Lower lobe of right lung (tissue), 2 donors: ENCODE measurements around the gene NDUFA7. TPM values are rescaled to one million over a fixed set of nuclear protein-coding genes. Genes with fewer than 3 reads are reported as not detected.

Experiments
- ATAC-seq, 2 donors: fragments of 200-7000 bp; cut with Tn5 transposase; one replicate each; pipeline ENCODE4 v1.9.1; 2020 to 2022; ENCODE audit warnings: mild to moderate bottlenecking in 2 of 2, moderate library complexity in 2 of 2
- DNase-seq: peaks from one replicate; pipeline ENCODE4 v3.0.0-alpha.2; 2020
- H3K27ac ChIP-seq: fragments of 200-600 bp; one replicate; pipeline ENCODE4 v1.8.0; 2022
- H3K27me3 ChIP-seq: fragments of 200-600 bp; one replicate; pipeline ENCODE4 v1.8.0; 2022; ENCODE audit warnings: low read depth
- H3K36me3 ChIP-seq: fragments of 200-600 bp; one replicate; pipeline ENCODE4 v1.8.0; 2022; ENCODE audit warnings: mild to moderate bottlenecking
- H3K4me1 ChIP-seq: fragments of 200-600 bp; one replicate; pipeline ENCODE4 v1.8.0; 2022
- H3K4me3 ChIP-seq: fragments of 200-600 bp; one replicate; pipeline ENCODE4 v1.8.0; 2022; ENCODE audit warnings: mild to moderate bottlenecking
- H3K9me3 ChIP-seq: fragments of 200-600 bp; one replicate; pipeline ENCODE4 v1.8.0; 2022
- intact Hi-C: fragments of 100-400 bp; cut with DNase I; formaldehyde crosslinking; loops from one replicate; pipeline ENCODE4 v1.11.0; 2022
- total RNA-seq: library from RNA; stranded (reverse); fragmentation: NEBNext Ultra II Directional; extraction: Animal tissue kit (Norgen Biotek cat#: 25700); gene quantifications from one replicate; pipeline ENCODE4 v1.2.1, GENCODE V29; 2021
- TF ChIP-seq, protein P1 (sequence below): fragments of 200-600 bp; IDR thresholded peaks from one replicate; pipeline ENCODE4 v1.8.0; 2022; ENCODE audit warnings: antibody characterized with exemption, mild to moderate bottlenecking
- donor health status: DM: no; HTN: yes; CAD: no; lungs with severe emphysema.

Gene NDUFA7
- total RNA-seq, 1 donor from 2014 or later, result 41.9 TPM

DNA sequence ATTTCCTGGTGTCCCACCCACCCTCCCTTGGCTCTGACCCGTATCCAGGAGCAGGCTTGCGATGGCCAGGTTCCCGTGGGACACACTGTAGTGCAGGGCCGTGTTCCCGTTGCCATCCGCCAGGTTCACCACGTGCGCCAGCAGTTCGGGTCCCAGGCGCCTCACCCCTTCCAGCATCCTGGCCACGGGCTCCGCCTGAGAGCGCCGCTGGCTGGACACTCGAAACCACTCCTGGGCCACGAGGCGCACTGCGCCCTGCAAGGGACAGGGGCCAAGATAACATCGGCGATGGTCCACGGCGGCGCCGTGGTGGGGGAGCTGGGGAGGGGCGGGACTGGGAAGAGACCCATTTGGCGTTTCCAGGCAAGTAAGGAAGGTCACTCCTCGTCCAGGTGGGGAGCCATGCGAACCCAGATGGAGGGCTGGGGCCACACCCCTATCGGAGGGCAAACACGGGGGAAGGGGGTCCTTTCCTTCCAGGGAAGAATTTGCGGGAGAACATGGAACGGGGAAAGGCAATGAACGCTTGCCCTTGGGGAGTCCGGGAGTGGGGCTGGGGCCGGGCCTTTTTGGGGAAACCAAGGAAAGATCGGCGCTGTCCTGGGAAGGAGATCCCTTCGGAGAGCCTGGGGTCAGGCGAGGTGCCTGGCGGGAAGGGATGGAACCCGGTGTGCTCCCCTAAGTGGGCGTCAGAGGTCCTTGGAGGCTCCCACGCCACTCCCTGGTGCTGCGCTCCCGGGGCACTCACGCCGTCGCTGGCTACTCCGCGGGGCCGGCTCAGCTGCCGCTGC lies 12.0 kb upstream of the NDUFA7 start:
- Histone ChIP-seq H3K4me3 (no peak overlapping the region), H3K36me3 (peaks cover 32% of the 10 kb centered on the region), H3K9me3 (no peaks in the 10 kb centered on the region), H3K27me3 (peaks cover 30% of the 10 kb centered on the region), H3K27ac (no peak overlapping the region), H3K4me1 (peaks cover 21% of the 10 kb centered on the region)
- DNase-seq, result no peak
- no peak for ATAC-seq
- intact Hi-C loops, result no loop called here
- TF ChIP-seq, protein P1, sequence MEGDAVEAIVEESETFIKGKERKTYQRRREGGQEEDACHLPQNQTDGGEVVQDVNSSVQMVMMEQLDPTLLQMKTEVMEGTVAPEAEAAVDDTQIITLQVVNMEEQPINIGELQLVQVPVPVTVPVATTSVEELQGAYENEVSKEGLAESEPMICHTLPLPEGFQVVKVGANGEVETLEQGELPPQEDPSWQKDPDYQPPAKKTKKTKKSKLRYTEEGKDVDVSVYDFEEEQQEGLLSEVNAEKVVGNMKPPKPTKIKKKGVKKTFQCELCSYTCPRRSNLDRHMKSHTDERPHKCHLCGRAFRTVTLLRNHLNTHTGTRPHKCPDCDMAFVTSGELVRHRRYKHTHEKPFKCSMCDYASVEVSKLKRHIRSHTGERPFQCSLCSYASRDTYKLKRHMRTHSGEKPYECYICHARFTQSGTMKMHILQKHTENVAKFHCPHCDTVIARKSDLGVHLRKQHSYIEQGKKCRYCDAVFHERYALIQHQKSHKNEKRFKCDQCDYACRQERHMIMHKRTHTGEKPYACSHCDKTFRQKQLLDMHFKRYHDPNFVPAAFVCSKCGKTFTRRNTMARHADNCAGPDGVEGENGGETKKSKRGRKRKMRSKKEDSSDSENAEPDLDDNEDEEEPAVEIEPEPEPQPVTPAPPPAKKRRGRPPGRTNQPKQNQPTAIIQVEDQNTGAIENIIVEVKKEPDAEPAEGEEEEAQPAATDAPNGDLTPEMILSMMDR, result no peak

DNA sequence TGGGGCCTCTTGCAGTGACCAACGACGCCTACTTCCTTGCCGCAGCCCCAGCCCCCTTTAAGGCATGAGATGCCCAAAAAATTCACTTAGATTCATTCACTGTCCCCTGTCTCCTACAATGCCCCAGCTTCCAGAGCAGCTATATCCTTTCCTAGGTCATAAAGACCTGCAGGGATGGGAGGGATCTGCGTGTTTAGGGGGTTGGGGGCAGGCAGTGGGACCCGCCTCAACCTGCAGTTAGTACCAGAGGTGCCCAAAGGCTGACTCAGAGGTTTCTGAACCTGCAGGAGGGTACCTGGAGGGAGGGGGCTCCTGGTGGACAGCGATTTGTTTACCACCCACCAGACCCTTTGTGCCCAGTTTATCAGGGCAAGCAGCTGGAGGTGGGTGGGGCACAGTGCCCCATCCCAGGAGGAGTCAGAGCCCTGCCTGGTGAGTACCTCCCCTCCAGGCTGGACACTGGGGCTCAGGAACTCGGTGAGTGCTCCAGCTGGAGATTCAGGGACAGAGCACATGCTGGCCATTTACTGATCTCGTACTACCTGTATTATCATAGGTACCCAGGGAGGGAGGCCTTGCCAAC lies 10.2 kb upstream of the NDUFA7 start:
- TF ChIP-seq, protein P1, result no peak
- peaks cover 37% of the 10 kb centered on the region for H3K36me3 ChIP-seq
- ATAC-seq, result no peak
- H3K27me3 ChIP-seq, result peaks cover 30% of the 10 kb centered on the region
- no peak for DNase-seq
- no peak overlapping the region for H3K4me3 ChIP-seq
- H3K9me3 ChIP-seq, result no peaks in the 10 kb centered on the region
- intact Hi-C loops, result no loop called here
- H3K4me1 ChIP-seq, result peaks cover 21% of the 10 kb centered on the region
- H3K27ac ChIP-seq, result no peak overlapping the region

DNA sequence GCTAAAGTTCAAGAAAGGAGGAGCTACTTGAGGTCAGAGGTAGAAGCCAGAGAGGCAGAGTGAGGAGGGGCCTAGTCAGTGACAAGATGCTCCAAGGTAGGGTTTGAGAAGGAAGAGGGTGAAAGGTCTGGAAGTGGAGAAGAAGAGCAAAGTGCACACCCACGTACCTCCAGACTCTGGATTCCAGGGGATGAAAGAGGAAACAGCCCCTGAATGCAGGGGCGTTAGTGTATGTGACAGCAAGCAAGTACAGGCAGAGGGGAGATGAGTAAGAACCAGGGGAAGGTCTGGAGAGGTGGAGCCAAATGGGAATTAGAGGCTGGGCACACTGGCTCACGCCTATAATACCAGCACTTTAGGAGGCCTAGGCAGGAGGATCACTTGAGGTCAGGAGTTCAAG lies 8.8 kb upstream of the NDUFA7 start:
- Histone ChIP-seq H3K27me3 (peaks cover 23% of the 10 kb centered on the region), H3K36me3 (peaks cover 38% of the 10 kb centered on the region), H3K9me3 (no peaks in the 10 kb centered on the region), H3K4me1 (peaks cover 22% of the 10 kb centered on the region), H3K27ac (no peak overlapping the region), H3K4me3 (no peak overlapping the region)
- no peak for ATAC-seq
- DNase-seq, result no peak
- intact Hi-C loops, result no loop called here
- TF ChIP-seq, protein P1, result no peak

DNA sequence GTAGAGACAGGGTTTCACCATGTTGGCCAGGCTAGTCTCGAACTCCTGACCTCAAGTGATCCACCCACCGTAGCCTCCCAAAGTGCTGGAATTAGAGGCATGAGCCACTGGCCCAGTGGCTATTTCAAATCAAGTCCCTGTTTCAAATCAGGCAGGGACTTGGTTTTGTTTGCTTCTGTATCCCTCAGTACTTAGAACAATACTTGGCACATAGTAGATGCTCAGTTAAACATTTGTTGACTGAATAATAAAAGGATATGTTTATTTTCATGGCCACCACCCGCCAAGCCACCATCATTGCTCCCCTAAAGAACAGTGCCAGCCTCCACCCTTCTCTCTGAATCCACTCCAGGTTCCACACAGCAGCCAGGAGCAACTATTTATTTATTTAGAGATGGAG lies 4.3 kb upstream of the NDUFA7 start:
- no peak overlapping the region for H3K4me3 ChIP-seq
- H3K27ac ChIP-seq, result no peak overlapping the region
- H3K27me3 ChIP-seq, result no peaks in the 10 kb centered on the region
- ATAC-seq, result no peak
- no peak for DNase-seq
- H3K9me3 ChIP-seq, result no peaks in the 10 kb centered on the region
- TF ChIP-seq, protein P1, result no peak
- peaks cover 43% of the 10 kb centered on the region for H3K36me3 ChIP-seq
- intact Hi-C loops, result no loop called here
- H3K4me1 ChIP-seq, result peaks cover 33% of the 10 kb centered on the region

DNA sequence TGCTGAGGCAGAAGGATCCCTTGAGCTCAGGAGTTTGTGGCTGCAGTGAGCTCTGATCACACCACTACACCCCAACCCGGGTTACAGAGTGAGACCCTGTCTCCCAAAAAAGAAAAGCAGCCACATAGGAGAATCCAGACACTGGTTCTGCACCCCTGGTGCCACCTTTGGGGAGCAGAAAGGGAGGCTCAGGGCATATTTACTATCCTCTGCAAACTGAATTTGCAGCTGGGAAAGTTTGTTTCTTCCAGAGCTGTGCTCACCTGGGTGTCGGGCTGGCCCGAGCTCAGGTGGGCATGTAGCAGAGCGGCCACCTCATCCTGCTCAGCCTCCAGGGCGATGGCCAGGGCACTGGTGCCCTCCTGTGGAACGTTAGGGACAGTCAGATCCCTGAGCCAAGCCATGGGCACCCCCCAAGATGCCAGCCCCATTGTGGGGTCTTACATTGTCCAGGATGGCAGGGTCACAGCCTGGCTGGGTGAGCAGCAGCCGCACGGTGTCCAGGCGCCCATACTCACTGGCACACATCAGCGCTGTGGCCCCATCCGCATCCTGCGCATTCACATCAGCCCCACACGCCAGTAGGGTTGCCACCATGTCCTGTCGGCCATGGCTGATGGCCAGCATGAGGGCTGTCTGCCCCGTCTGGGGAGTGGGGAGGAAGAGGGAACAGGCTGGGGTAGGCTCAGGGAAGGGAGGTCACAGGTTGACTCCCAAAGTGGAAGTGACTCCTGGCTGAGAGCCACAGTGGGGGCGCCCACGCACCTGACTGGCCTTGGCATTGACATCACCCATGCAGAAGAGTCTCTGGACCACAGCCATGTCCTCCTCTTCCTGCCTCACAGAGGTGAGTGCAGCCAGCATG lies 3.2 kb upstream of the NDUFA7 start:
- Histone ChIP-seq H3K9me3 (no peaks in the 10 kb centered on the region), H3K4me1 (peaks cover 43% of the 10 kb centered on the region), H3K36me3 (peaks cover 36% of the 10 kb centered on the region), H3K27ac (no peak overlapping the region), H3K27me3 (no peaks in the 10 kb centered on the region), H3K4me3 (no peak overlapping the region)
- no peak for DNase-seq
- ATAC-seq, result no peak
- TF ChIP-seq, protein P1, result no peak
- intact Hi-C loops, result no loop called here
